Calu3 (cell line): Measurements from ENCODE around the gene ZNF81. TPM values are rescaled to one million over a fixed set of nuclear protein-coding genes. Genes with fewer than 3 reads are reported as not detected.
"Not testable (repeated sequence)": the region's sequence is repeated elsewhere in the genome, so short reads cannot be mapped to it uniquely, and the experiment has no call there.

Source experiments
- BruUV-seq: library from RNA; stranded (reverse); fragments of 400-500 nt; replicated peaks from 2 replicates; lab custom pipeline; 2021; lab: Mats Ljungman, UMichigan
- CTCF ChIA-PET: fragments of 300-600 bp; sonication (Branson Sonifier 250); formaldehyde crosslinking; loops from one replicate; lab custom pipeline; 2022; ENCODE audit warnings: antibody characterized with exemption; lab: Charles Lee
- DNase-seq: peaks from one replicate; pipeline ENCODE4 v3.0.0; 2022
- H3K27ac Mint-ChIP-seq: one replicate; pipeline ENCODE4 v1.8.0; 2022; ENCODE audit warnings: mixed read lengths; ENCODE audit not compliant: unreplicated experiment
- H3K27me3 Mint-ChIP-seq: one replicate; pipeline ENCODE4 v1.8.0; 2022; ENCODE audit warnings: mixed read lengths; ENCODE audit not compliant: unreplicated experiment
- H3K36me3 Mint-ChIP-seq: one replicate; pipeline ENCODE4 v1.8.0; 2022; ENCODE audit warnings: mild to moderate bottlenecking, moderate library complexity, mixed read lengths; ENCODE audit not compliant: insufficient read depth, unreplicated experiment
- H3K4me1 Mint-ChIP-seq: one replicate; pipeline ENCODE4 v1.8.0; 2022; ENCODE audit warnings: mild to moderate bottlenecking, low read depth, mixed read lengths; ENCODE audit not compliant: unreplicated experiment
- H3K4me3 Mint-ChIP-seq: one replicate; pipeline ENCODE4 v1.8.0; 2022; ENCODE audit warnings: mild to moderate bottlenecking, low read depth, moderate library complexity, mixed read lengths; ENCODE audit not compliant: unreplicated experiment
- H3K9me3 Mint-ChIP-seq: one replicate; pipeline ENCODE4 v1.8.0; 2022; ENCODE audit warnings: low read depth, mixed read lengths; ENCODE audit not compliant: unreplicated experiment
- intact Hi-C: fragments of 100-400 bp; cut with micrococcal nuclease; formaldehyde crosslinking; loops from one replicate; pipeline ENCODE4 v1.10.0; 2022; ENCODE audit not compliant: unreplicated experiment
- total RNA-seq: library from RNA; stranded (reverse); gene quantifications from 2 replicates; pipeline ENCODE4 v1.2.3, GENCODE V29; 2022
- TF ChIP-seq, protein P1 (sequence below): fragments of 200-600 bp; IDR thresholded peaks from one replicate; pipeline ENCODE4 v1.8.0; 2022; ENCODE audit warnings: antibody characterized with exemption; ENCODE audit not compliant: unreplicated experiment

Gene ZNF81
- total RNA-seq, 1 experiment from 2014 or later, result 10.7 TPM

DNA sequence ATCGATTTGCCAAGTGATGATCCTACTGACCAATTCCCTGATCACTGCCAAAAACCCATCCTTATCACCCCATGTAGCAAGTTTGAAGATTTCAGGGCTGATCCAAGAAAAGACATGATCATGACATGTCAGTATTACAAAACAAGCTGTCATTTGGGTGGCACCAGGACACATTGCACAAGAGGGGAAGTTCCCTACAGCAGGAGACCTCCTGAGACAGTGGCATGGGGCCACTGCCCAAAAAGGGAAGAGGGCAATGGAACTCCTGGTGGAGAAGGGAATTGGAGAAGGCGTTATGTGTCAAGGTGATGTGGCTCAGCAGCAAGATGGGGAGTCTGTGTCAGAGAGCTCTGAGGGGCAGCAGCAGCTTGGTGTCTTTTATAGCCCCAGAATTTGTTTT is 123.7 kb downstream of the ZNF81 start:
- intact Hi-C loops, result no loop called here
- no peak overlapping the region for H3K27ac Mint-ChIP-seq
- CTCF ChIA-PET, result no interaction called here
- no peak for DNase-seq
- no TSS peak for BruUV-seq
- TF ChIP-seq, protein P1, sequence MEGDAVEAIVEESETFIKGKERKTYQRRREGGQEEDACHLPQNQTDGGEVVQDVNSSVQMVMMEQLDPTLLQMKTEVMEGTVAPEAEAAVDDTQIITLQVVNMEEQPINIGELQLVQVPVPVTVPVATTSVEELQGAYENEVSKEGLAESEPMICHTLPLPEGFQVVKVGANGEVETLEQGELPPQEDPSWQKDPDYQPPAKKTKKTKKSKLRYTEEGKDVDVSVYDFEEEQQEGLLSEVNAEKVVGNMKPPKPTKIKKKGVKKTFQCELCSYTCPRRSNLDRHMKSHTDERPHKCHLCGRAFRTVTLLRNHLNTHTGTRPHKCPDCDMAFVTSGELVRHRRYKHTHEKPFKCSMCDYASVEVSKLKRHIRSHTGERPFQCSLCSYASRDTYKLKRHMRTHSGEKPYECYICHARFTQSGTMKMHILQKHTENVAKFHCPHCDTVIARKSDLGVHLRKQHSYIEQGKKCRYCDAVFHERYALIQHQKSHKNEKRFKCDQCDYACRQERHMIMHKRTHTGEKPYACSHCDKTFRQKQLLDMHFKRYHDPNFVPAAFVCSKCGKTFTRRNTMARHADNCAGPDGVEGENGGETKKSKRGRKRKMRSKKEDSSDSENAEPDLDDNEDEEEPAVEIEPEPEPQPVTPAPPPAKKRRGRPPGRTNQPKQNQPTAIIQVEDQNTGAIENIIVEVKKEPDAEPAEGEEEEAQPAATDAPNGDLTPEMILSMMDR, result no peak
- no peaks in the 10 kb centered on the region for H3K36me3 Mint-ChIP-seq
- H3K27me3 Mint-ChIP-seq, result no peaks in the 10 kb centered on the region
- no peaks in the 10 kb centered on the region for H3K4me1 Mint-ChIP-seq
- H3K9me3 Mint-ChIP-seq, result peaks cover 22% of the 10 kb centered on the region
- no peak overlapping the region for H3K4me3 Mint-ChIP-seq

DNA sequence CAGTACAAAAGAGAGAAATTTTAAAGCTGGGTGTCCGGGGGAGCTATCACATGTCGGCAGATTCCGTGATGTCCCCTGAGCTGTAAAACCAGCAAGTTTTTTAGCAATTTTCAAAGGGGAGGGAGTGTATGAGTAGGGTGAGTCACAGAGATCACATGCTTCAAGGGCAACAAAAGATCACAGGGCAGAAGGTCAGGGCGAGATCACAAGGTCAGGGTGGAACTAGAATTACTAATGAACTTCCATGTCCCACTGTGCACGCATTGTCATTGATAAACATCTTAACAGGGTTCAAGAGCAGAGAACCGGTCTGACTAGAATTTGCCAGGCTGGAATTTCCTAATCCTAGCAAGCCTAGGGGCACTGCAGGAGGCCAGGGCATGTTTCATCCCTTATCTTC is 125.1 kb downstream of the ZNF81 start:
- H3K36me3 Mint-ChIP-seq, intact Hi-C loops, DNase-seq, H3K4me3 Mint-ChIP-seq, H3K27ac Mint-ChIP-seq, CTCF ChIA-PET, BruUV-seq, H3K27me3 Mint-ChIP-seq, H3K4me1 Mint-ChIP-seq: not testable (repeated sequence)
- peaks cover 22% of the 10 kb centered on the region for H3K9me3 Mint-ChIP-seq

DNA sequence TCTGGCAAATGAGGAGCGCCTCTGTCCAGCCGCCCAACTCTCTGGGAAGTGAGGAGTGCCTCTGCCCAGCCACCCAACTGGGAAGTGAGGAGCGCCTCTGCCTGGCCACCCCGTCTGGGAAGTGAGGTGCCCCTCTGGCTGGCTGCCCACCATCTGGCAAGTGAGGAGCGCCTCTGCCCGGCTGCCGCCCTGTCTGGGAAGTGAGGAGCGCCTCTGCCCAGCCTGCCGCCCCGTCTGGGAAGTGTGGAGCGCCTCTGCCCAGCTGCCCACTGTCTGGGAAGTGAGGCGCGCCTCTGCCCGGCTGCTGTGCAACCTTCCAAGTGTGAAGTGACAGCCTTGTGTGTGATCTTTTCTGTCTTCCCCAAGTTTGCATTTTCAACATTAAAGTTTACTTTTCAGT is 128.8 kb downstream of the ZNF81 start:
- H3K4me1 Mint-ChIP-seq, DNase-seq, intact Hi-C loops, H3K27ac Mint-ChIP-seq, BruUV-seq, H3K4me3 Mint-ChIP-seq, H3K27me3 Mint-ChIP-seq, H3K36me3 Mint-ChIP-seq: not testable (repeated sequence)
- H3K9me3 Mint-ChIP-seq, result peaks cover 20% of the 10 kb centered on the region
- CTCF ChIA-PET, result interaction anchor here (0.8 kb wide), 1 partner anchor 130 kb away, joined by 10 read pairs; no protein-coding TSS in a partner anchor

Other genes starting within 250 kb of the ZNF81 start
- 0.21 TPM in 1 of 2 replicates, not detected in the other for gene SYN1, start 217.0 kb upstream of the ZNF81 start, total RNA-seq
- gene CFP, start 207.0 kb upstream of the ZNF81 start, total RNA-seq, result 1.2 and 1.4 TPM in 2 replicates
- gene ELK1, start 186.3 kb upstream of the ZNF81 start, total RNA-seq, result 42.4 and 43.9 TPM in 2 replicates
- gene UXT, start 177.7 kb upstream of the ZNF81 start, total RNA-seq, result 112 and 116 TPM in 2 replicates
- gene ZNF182, start 167.1 kb downstream of the ZNF81 start, total RNA-seq, result 7.3 and 8.1 TPM in 2 replicates
- gene SPACA5, start 170.1 kb downstream of the ZNF81 start, total RNA-seq, result not detected in 2 replicates
- gene ZNF630, start 234.7 kb downstream of the ZNF81 start, total RNA-seq, result 2.6 and 2.8 TPM in 2 replicates